ENCODE results near the gene EXO1. TPM values are rescaled to one million over a fixed set of nuclear protein-coding genes. Genes with fewer than 3 reads are reported as not detected.

The EXO1 gene
- polyA plus RNA-seq (0.84 to 6.5 TPM (median 5.4 TPM) in 3 replicates), polyA minus RNA-seq (1.4 to 9.7 TPM (median 2.6 TPM) in 3 replicates)
- 0.15 TPM for polyA plus RNA-seq (2011; ENCODE audit: low read depth)
- 1.2 and 2.0 TPM in 2 replicates for polyA plus RNA-seq (2011; cell fraction: cytosol; rRNA removed)
- polyA plus RNA-seq (2011; cell fraction: nucleus; rRNA removed): 1.1 and 1.2 TPM in 2 replicates
- 0.18 and 5.8 TPM in 2 replicates for polyA plus RNA-seq (2012; ENCODE audit: low replicate concordance)
- polyA minus RNA-seq (2011; cell fraction: cytosol; rRNA and poly(A)+ RNA removed): 4.2 TPM
- 1.8 and 3.0 TPM in 2 replicates for polyA minus RNA-seq (2011; cell fraction: nucleus; rRNA and poly(A)+ RNA removed)

DNA sequence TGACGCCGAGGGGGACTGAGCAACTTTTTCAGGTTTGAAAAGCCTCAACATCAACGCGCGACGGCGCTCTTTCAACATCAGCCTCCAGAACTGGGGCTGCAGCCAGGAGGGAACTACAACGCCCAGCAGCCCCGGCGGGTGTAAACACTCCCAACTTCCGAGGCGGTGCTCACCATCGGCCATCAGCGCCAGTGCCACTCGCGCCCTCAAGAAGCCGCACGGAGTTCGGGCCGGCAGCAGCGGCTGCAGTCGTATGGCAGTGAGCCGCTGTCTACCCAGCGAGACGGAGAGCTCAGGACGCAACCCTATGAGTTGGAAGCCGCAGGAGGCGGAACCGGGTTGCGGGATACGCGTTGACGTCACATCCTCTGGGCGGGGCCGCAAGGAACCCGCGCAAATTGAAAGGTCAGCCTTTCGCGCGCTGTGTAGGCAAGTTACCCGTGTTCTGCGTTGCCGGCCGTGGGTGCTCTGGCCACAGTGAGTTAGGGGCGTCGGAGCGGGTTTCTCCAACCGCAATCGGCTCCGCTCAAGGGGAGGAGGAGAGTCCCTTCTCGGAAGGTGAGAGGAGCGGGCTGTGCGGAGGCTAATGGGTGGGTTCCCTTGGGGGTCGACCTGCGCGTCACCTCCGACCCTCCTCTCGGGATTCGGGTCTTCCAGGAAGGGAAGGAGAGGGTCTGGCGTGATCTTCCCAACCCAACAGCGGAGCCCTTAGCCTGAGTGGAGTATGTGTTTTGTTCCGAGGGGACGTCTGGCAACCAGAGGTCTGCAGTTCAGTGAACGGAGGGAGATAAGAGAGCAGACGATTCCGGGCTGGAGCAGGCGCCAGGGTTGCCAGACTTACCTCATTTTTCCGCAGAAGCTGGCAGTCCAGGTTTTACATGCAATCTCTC, at the start of gene EXO1:
TSS of gene EXO1 (plus strand) at position 409 of the 890 bp plus-strand sequence. CDS start 2,222 bp downstream, outside the sequence.
- peak; percentile 91 for FAIRE-seq
- peak within 1 kb of the TSS; percentile 84 for H3K27ac ChIP-seq (ENCODE audit: control insufficient read depth, insufficient read depth, low read length)

DNA sequence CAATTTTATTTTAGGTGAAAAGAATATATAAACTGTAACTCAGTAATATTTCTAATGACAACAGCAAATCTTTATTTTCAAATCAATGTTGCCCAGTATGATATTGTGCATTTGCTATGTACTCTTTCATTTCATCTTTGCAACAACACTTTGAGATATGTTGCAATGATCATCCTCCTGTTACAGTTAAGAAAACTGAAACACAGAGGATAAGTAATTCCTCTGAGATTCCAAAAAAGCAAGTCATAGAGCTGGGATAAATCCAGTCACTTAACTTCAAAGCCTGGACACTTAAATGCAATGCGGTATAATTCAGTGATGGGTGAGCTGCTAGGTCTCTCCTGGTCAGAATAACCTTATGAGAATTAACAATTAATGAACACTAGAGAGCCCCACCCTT, 48.6 kb upstream of the EXO1 start:
- Histone ChIP-seq H4K20me1 (ENCODE audit: control insufficient read depth, extremely low read depth, insufficient read depth, low read length) (no peaks in the 10 kb centered on the region), H3K4me2 (ENCODE audit: control insufficient read depth, extremely low read depth, insufficient read depth, low read depth, low read length) (no peak overlapping the region), H3K27ac (ENCODE audit: control insufficient read depth, insufficient read depth, low read length) (no peak overlapping the region), H3K36me3 (ENCODE audit: control insufficient read depth in 2 of 2, extremely low read depth in 1 of 2, insufficient read depth in 2 of 2, low read length in 2 of 2) (no peaks in the 10 kb centered on the region), H3K9ac (ENCODE audit: control insufficient read depth, extremely low read depth, insufficient read depth, low read length) (no peak overlapping the region), H3K9me3 (ENCODE audit: control insufficient read depth, low read depth, low read length) (no peaks in the 10 kb centered on the region), H3K27me3 (ENCODE audit: control insufficient read depth, extremely low read depth, insufficient read depth, low read length) (no peaks in the 10 kb centered on the region), H3K79me2 (ENCODE audit: control insufficient read depth, insufficient read depth, low read length) (no peaks in the 10 kb centered on the region), H3K9me1 (ENCODE audit: control insufficient read depth, extremely low read depth, insufficient read depth, low read length) (no peaks in the 10 kb centered on the region), H2AFZ (ENCODE audit: control insufficient read depth, low read length) (no peak overlapping the region), H3K4me1 (ENCODE audit: control insufficient read depth, extremely low read depth, insufficient read depth, low read length) (peaks cover 4% of the 10 kb centered on the region), H3K4me3 (ENCODE audit: control insufficient read depth in 2 of 3, extremely low read depth in 1 of 3, insufficient read depth in 2 of 3, low read depth in 1 of 3, low read length in 3 of 3) (no peak overlapping the region)
- DNase-seq (ENCODE audit: low read depth, low spot score) (no peak), FAIRE-seq (no peak)
- no peak for TF ChIP-seq CTCF (optimal IDR thresholded peaks at IDR 0.05 in 1 of 3, IDR thresholded peaks at IDR 0.05 in 1 of 3, conservative IDR thresholded peaks at IDR 0.05 in 1 of 3; ENCODE audit: extremely low read depth in 1 of 3, insufficient read depth in 2 of 3, low read length in 3 of 3)
- TF ChIP-seq EZH2 (IDR thresholded peaks at IDR 0.05; ENCODE audit: low read length): no peak
- dilution Hi-C loops (cut with MboI; ENCODE audit: extremely low pct_ligation_motif_present, low sequenced_read_pairs): no loop called here

More for the DNA sequence above, at the start of gene EXO1:
- no peaks in the 10 kb centered on the region for H4K20me1 ChIP-seq (ENCODE audit: control insufficient read depth, extremely low read depth, insufficient read depth, low read length)
- peak within 1 kb of the TSS; percentile 74 for H3K4me2 ChIP-seq (ENCODE audit: control insufficient read depth, extremely low read depth, insufficient read depth, low read depth, low read length)
- peaks cover 0 to 6% of the 10 kb centered on the region in 2 experiments for H3K36me3 ChIP-seq (ENCODE audit: control insufficient read depth in 2 of 2, extremely low read depth in 1 of 2, insufficient read depth in 2 of 2, low read length in 2 of 2)
- H3K27me3 ChIP-seq (ENCODE audit: control insufficient read depth, extremely low read depth, insufficient read depth, low read length): no peaks in the 10 kb centered on the region
- H3K9me3 ChIP-seq (ENCODE audit: control insufficient read depth, low read depth, low read length): no peaks in the 10 kb centered on the region
- DNase-seq (ENCODE audit: low read depth, low spot score): no peak
- H3K9me1 ChIP-seq (ENCODE audit: control insufficient read depth, extremely low read depth, insufficient read depth, low read length): no peaks in the 10 kb centered on the region
- TF ChIP-seq EZH2 (IDR thresholded peaks at IDR 0.05; ENCODE audit: low read length) (no peak), CTCF (optimal IDR thresholded peaks at IDR 0.05 in 1 of 3, IDR thresholded peaks at IDR 0.05 in 1 of 3, conservative IDR thresholded peaks at IDR 0.05 in 1 of 3; ENCODE audit: extremely low read depth in 1 of 3, insufficient read depth in 2 of 3, low read length in 3 of 3) (peak; percentile 24 to 75 (median 39))
- peak within 1 kb of the TSS; percentile 98 for H2AFZ ChIP-seq (ENCODE audit: control insufficient read depth, low read length)
- peaks cover 21% of the 10 kb centered on the region for H3K4me1 ChIP-seq (ENCODE audit: control insufficient read depth, extremely low read depth, insufficient read depth, low read length)
- H3K79me2 ChIP-seq (ENCODE audit: control insufficient read depth, insufficient read depth, low read length): peaks cover 17% of the 10 kb centered on the region
- peak within 1 kb of the TSS; percentile 77 to 96 (median 92) for H3K4me3 ChIP-seq (ENCODE audit: control insufficient read depth in 2 of 3, extremely low read depth in 1 of 3, insufficient read depth in 2 of 3, low read depth in 1 of 3, low read length in 3 of 3)
- peak within 1 kb of the TSS; percentile 89 for H3K9ac ChIP-seq (ENCODE audit: control insufficient read depth, extremely low read depth, insufficient read depth, low read length)
- dilution Hi-C loops (cut with MboI; ENCODE audit: extremely low pct_ligation_motif_present, low sequenced_read_pairs): loop anchor here (25.0 kb wide), 1 partner anchor 236 kb away; no protein-coding TSS in a partner anchor

All from keratinocyte (primary cell).